IPS-11a (cell line): ENCODE measurements around the gene JAKMIP1.

ENCODE experiments used
- H3K4me3 ChIP-seq: one replicate; pipeline ENCODE4 v1.5.1; 2013; ENCODE audit warnings: low read depth, low read length, control low read depth

Gene JAKMIP1

DNA sequence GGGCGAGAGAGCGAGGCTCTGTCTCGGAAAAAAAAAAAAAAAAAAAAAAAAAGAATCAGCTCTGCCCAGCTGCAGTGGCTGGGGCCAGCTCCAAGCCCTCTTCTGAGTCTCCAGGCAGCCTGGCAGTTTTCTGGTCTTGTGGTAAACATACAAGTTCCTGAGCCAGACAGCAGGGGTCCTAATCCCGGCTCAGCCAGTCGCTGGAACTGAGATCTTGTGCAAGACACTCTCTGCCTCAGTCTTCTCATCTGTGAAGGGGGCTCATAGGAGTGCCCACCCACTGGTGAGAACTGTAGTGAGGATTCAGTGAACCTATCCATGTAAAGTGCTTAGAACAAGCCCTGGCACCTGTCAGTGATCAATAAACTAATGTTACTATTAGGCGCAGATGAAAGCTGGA is 223.9 kb downstream of the JAKMIP1 start:
- H3K4me3 ChIP-seq, result no peak overlapping the region
